Measurements from ENCODE around the gene PIK3CB. TPM values are rescaled to one million over a fixed set of nuclear protein-coding genes. Genes with fewer than 3 reads are reported as not detected.

The PIK3CB gene
- total RNA-seq, result 15.7 and 17.7 TPM in 2 replicates

GRCh38 chr3:138834596-138835396 lies at the start of gene PIK3CB:
Gene PIK3CB, minus strand, starts transcription at chr3:138834928. Its CDS starts 75,585 bp downstream, at chr3:138759343.

DNA sequence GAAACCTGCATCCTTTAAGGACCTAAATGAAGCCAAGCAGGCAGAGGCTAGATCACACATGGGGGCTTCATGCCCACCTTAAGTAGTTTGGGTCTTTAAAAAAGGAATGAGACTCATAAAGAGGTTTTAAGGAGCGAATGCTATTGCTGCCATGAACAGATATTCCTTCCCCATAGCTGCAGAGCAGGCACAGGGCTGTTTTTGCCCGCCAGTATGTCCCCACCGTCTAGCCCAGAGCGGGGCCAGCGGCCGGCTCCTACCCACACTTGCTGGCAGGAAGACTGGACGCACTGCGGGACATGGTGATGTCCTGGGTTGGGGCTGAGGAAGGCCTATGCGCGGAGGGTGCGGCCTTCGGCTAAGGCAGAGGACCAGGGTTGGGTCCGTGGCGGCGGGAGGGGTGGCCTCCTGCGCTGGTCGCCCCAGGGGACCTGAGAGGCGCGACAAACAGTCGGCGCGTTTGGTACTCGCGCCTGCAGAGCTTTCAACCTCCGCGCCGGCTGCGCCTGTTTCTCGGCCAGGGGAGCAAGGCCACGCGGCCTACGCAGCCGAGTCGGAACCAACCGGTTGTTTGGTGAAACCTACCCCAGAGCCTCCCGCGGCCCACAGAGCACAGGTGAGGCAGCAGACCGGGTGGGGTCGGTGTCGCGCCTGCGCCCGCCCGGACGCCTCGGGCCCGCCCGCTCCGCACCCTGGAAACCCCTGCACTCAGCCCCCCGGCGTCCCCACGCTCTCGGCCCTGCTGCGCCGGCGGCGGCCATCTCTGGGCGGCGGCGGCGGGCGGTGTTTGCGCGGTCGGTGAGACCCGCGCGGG lies 226.2 kb downstream of the PIK3CB start, which contains the start of gene FAIM:
FAIM (plus strand) TSS at position 450 of the 814 bp plus-strand sequence. CDS start 10,956 bp downstream, outside the sequence.

Other genes with a start within 250 kb of the PIK3CB start
- 14.9 and 18.3 TPM in 2 replicates for gene CEP70, start 240.7 kb downstream of the PIK3CB start, total RNA-seq
- 5.6 and 7.2 TPM in 2 replicates for gene FAIM, start 226.2 kb downstream of the PIK3CB start, total RNA-seq
- under 0.01 and 0.10 TPM in 2 replicates for gene FOXL2, start 112.2 kb upstream of the PIK3CB start, total RNA-seq
- 0.33 TPM in 1 of 2 replicates, not detected in the other for gene FOXL2NB, start 112.3 kb upstream of the PIK3CB start, total RNA-seq
- not detected in 2 replicates for gene PRR23A, start 171.3 kb upstream of the PIK3CB start, total RNA-seq
- not detected in 2 replicates for gene PRR23B, start 186.0 kb upstream of the PIK3CB start, total RNA-seq
- not detected in 2 replicates for gene PRR23C, start 210.0 kb upstream of the PIK3CB start, total RNA-seq

Measured in vein endothelial cell (primary cell).